CD4-positive, alpha-beta memory T cell (primary cell): ENCODE data around the gene NR3C1. TPM values are rescaled to one million over a fixed set of nuclear protein-coding genes. Genes with fewer than 3 reads are reported as not detected.

Experiments
- CTCF ChIA-PET: fragments of 350-600 bp; sonication (Branson Sonifier 250); formaldehyde crosslinking; loops from one replicate; lab custom pipeline; 2021; ENCODE audit warnings: inconsistent platforms; ENCODE audit not compliant: partially characterized antibody; lab: Charles Lee
- POLR2A ChIA-PET: fragments of 350-600 bp; sonication (Branson Sonifier 250); formaldehyde crosslinking; loops from one replicate; lab custom pipeline; 2021; ENCODE audit not compliant: partially characterized antibody; lab: Charles Lee
- DNase-seq, 5 donors: peaks; one replicate each; pipeline versions ENCODE4 v3.0.0 to v3.0.0-alpha.2; 2020 to 2022; ENCODE audit warnings: mixed read lengths in 1 of 5
- H3K27ac ChIP-seq: one replicate; pipeline ENCODE4 v1.7.0; 2013; ENCODE audit warnings: low read depth, low read length
- H3K27me3 ChIP-seq: 2 replicates; pipeline ENCODE4 v1.7.0; 2013; ENCODE audit warnings: mild to moderate bottlenecking, low read length, moderate library complexity; ENCODE audit not compliant: insufficient read depth
- H3K36me3 ChIP-seq: 2 replicates; pipeline ENCODE4 v1.7.0; 2013; ENCODE audit warnings: mild to moderate bottlenecking, low read length, moderate library complexity; ENCODE audit not compliant: insufficient read depth
- H3K4me1 ChIP-seq: 2 replicates; pipeline ENCODE4 v1.7.0; 2013; ENCODE audit warnings: mild to moderate bottlenecking, low read length, moderate library complexity; ENCODE audit not compliant: insufficient read depth
- H3K4me3 ChIP-seq, 2 donors: one replicate each; pipeline ENCODE4 v1.7.0; 2013; ENCODE audit warnings: low read length in 2 of 2, mild to moderate bottlenecking in 1 of 2
- H3K9me3 ChIP-seq, 2 donors: one replicate each; pipeline ENCODE4 v1.7.0; 2013; ENCODE audit warnings: low read length in 2 of 2, control low read depth in 1 of 2; ENCODE audit not compliant: control insufficient read depth in 1 of 2
- H3K27ac Mint-ChIP-seq, 7 donors: one replicate each; pipeline ENCODE4 v1.8.0; 2020 to 2021; ENCODE audit warnings: mixed read lengths in 7 of 7, mild to moderate bottlenecking in 6 of 7, inconsistent platforms in 3 of 7, moderate library complexity in 3 of 7
- H3K27me3 Mint-ChIP-seq, 2 donors: one replicate each; pipeline ENCODE4 v1.8.0; 2020 to 2021; ENCODE audit warnings: mixed read lengths in 2 of 2
- H3K36me3 Mint-ChIP-seq, 2 donors: one replicate each; pipeline ENCODE4 v1.8.0; 2020 to 2021; ENCODE audit warnings: mixed read lengths in 2 of 2, inconsistent platforms in 1 of 2, mild to moderate bottlenecking in 1 of 2
- H3K4me1 Mint-ChIP-seq, 4 donors: one replicate each; pipeline ENCODE4 v1.8.0; 2020 to 2021; ENCODE audit warnings: mixed read lengths in 4 of 4, mild to moderate bottlenecking in 1 of 4
- H3K4me3 Mint-ChIP-seq, 8 donors: one replicate each; pipeline ENCODE4 v1.8.0; 2020 to 2021; ENCODE audit warnings: mixed read lengths in 8 of 8, mild to moderate bottlenecking in 7 of 8, moderate library complexity in 6 of 8, inconsistent platforms in 3 of 8
- H3K9me3 Mint-ChIP-seq, 8 donors: one replicate each; pipeline ENCODE4 v1.8.0; 2020 to 2021; ENCODE audit warnings: mixed read lengths in 8 of 8, mild to moderate bottlenecking in 5 of 8, inconsistent platforms in 3 of 8, moderate library complexity in 1 of 8
- intact Hi-C: fragments of 100-400 bp; cut with micrococcal nuclease; formaldehyde crosslinking; loops from one replicate; pipeline ENCODE4 v1.15.1; 2023
- polyA plus RNA-seq, 2 donors: library from polyadenylated mRNA; unstranded; fragments of 300-500 nt; fragmentation: Illumina TruSeq; gene quantifications; one replicate each; pipeline ENCODE4 v1.2.3, GENCODE V29; 2021
- total RNA-seq, 2 experiments: library from RNA; stranded (reverse); gene quantifications; one replicate each; pipeline ENCODE4 v1.2.3, GENCODE V29; 2021

The NR3C1 gene
- total and polyA plus RNA-seq, 4 experiments from 2014 or later: 92.0 to 164 (median 143) TPM

DNA sequence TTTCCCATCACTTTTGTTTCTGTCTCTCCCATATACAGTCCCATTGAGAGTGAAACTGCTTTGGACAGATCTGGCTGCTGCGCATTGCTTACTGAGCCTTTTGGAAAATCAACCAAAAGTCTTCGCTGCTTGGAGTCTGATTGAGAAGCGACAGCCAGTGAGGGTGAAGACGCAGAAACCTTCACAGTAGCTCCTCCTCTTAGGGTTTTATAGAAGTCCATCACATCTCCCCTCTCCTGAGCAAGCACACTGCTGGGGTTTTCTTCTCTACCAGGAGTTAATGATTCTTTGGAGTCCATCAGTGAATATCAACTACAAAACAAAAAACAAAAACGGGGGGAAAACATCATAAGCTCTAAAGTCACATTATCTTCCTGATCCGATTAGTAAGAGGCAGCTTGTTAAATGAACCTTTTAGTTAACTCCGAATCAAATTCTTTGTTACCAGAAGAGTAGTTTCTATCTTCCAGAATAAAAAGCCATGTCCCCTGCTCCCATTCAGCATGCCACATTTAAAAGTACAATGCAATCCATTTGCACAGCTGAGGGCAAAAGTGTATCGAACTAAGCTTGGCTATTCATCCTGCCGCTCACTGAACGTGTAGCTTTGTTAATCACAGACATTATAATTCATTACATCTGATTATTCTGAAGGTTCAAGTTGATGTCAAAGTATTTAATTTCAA is 2.8 kb downstream of the NR3C1 start:
- H3K27me3 ChIP-seq: no peaks in the 10 kb centered on the region
- H3K9me3 ChIP-seq: no peaks in the 10 kb centered on the region
- Mint-ChIP-seq H3K27me3 (no peaks in the 10 kb centered on the region), H3K27ac (peak overlapping the region; percentile 1 to 92 (median 77)), H3K4me1 (peaks cover 46 to 74% (median 58%) of the 10 kb centered on the region in 4 donors), H3K9me3 (peaks cover 0 to 3% (median 0%) of the 10 kb centered on the region in 8 donors), H3K4me3 (peak overlapping the region; percentile 85 to 97 (median 94)), H3K36me3 (peaks cover 25 to 61% of the 10 kb centered on the region in 2 donors)
- POLR2A ChIA-PET: interaction anchor here (0.6 to 5.1 kb wide), 10 partner anchors 9 to 398 kb away, joined by 3 to 57 read pairs (median 4); no protein-coding TSS in a partner anchor
- no peak overlapping the region for H3K27ac ChIP-seq
- H3K4me1 ChIP-seq: peaks cover 67% of the 10 kb centered on the region
- peaks cover 9% of the 10 kb centered on the region for H3K36me3 ChIP-seq
- CTCF ChIA-PET: interaction anchor here (0.8 to 2.3 kb wide), 4 partner anchors 9 to 398 kb away, joined by 3 to 8 read pairs (median 4); no protein-coding TSS in a partner anchor
- intact Hi-C loops: loop anchor here (1.0 to 5.0 kb wide), 3 partner anchors 7 to 98 kb away; no protein-coding TSS in a partner anchor
- no peak for DNase-seq
- H3K4me3 ChIP-seq: peak overlapping the region in 1 of 2 donors; percentile 69

DNA sequence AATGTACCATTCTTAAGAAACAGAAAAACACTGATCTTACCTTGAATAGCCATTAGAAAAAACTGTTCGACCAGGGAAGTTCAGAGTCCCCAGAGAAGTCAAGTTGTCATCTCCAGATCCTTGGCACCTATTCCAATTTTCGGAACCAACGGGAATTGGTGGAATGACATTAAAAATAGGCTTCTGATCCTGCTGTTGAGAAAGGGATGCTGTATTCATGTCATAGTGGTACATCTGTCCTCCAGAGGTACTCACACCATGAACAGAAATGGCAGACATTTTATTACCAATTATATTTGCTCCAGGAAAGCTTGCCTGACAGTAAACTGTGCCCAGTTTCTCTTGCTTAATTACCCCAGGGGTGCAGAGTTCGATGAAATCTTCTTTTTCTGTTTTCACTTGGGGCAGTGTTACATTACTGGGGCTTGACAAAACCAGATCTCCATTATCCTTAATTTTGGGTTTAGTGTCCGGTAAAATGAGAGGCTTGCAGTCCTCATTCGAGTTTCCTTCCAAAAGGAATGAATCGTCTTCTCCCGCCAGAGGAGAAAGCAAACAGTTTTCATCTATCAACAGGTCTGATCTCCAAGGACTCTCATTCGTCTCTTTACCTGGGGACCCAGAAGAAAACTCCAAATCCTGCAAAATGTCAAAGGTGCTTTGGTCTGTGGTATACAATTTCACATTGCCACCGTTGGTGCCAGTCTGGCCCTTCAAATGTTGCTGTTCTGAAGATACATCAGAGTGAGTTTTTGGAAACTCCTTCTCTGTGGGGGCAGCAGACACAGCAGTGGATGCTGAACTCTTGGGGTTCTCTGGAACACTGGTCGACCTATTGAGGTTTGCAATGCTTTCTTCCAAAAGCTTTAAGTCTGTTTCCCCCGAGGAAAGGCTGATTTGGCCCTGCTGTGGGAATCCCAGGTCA is 3.6 kb downstream of the NR3C1 start:
- DNase-seq: no peak
- Mint-ChIP-seq H3K4me1 (peaks cover 48 to 74% (median 58%) of the 10 kb centered on the region in 4 donors), H3K27me3 (no peaks in the 10 kb centered on the region), H3K36me3 (peaks cover 25 to 58% of the 10 kb centered on the region in 2 donors), H3K9me3 (peaks cover 0 to 1% (median 0%) of the 10 kb centered on the region in 8 donors), H3K27ac (peak overlapping the region in 6 of 7 donors; percentile 5 to 89 (median 71)), H3K4me3 (peak overlapping the region; percentile 76 to 96 (median 92))
- Histone ChIP-seq H3K27me3 (no peaks in the 10 kb centered on the region), H3K9me3 (no peaks in the 10 kb centered on the region), H3K36me3 (peaks cover 9% of the 10 kb centered on the region), H3K4me1 (peaks cover 72% of the 10 kb centered on the region), H3K27ac (no peak overlapping the region), H3K4me3 (peak overlapping the region; percentile 7 to 69)
- CTCF ChIA-PET: interaction anchor here (1.0 to 2.3 kb wide), 3 partner anchors 14 to 397 kb away, joined by 3 to 8 read pairs (median 5); no protein-coding TSS in a partner anchor
- intact Hi-C loops: loop anchor here (2.0 to 5.0 kb wide), 2 partner anchors 13 to 98 kb away; no protein-coding TSS in a partner anchor
- POLR2A ChIA-PET: interaction anchor here (0.6 to 2.0 kb wide), 8 partner anchors 10 to 792 kb away, joined by 3 to 14 read pairs (median 4); no protein-coding TSS in a partner anchor

DNA sequence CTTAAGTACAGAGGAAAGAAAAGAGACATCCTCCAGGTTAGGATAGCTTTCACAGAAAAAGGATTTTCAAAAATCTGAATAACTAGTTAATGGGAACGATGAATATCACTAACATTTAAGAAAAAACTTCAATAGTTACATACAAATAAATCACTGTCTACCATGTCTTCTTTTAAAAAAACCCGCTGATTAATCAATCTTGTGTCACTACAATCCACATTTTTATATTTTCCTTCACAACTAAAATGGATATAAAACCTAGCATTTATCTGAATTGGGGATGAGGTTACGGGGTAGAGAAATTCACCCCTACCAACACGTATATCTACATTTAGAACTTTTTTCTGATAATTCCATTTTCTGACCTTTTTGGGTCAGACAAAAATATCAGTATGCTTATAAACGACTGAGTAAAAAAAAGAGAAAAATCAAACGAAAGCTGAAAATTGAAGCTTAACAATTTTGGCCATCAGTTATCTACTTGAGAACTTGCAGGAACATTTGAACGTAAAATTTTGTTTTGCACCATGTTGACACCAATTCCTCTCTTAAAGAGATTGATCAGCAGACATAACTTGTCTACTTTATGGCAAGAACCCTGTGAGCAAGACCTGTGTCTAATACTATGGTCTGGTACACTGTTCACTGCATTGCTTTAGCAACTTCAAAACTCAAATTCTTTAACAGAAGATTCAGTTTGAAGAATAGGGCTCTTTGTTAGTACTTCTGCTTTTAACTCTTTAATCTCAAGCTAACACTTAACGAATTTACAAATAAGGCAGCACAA is 4.8 kb downstream of the NR3C1 start:
- Histone ChIP-seq H3K36me3 (peaks cover 9% of the 10 kb centered on the region), H3K27me3 (no peaks in the 10 kb centered on the region), H3K27ac (no peak overlapping the region), H3K4me3 (peak overlapping the region; percentile 4 to 69), H3K4me1 (peaks cover 85% of the 10 kb centered on the region), H3K9me3 (no peaks in the 10 kb centered on the region)
- peak overlapping the region in 5 of 7 donors; percentile 7 to 70 (median 47) for H3K27ac Mint-ChIP-seq
- H3K9me3 Mint-ChIP-seq: no peaks in the 10 kb centered on the region
- H3K4me3 Mint-ChIP-seq: peak overlapping the region; percentile 76 to 96 (median 92)
- POLR2A ChIA-PET: interaction anchor here (0.6 to 1.3 kb wide), 6 partner anchors 36 to 793 kb away, joined by 3 to 4 read pairs (median 3); no protein-coding TSS in a partner anchor
- H3K27me3 Mint-ChIP-seq: no peaks in the 10 kb centered on the region
- peaks cover 51 to 82% (median 67%) of the 10 kb centered on the region in 4 donors for H3K4me1 Mint-ChIP-seq
- H3K36me3 Mint-ChIP-seq: peaks cover 25 to 57% of the 10 kb centered on the region in 2 donors
- intact Hi-C loops: no loop called here
- no peak for DNase-seq
- CTCF ChIA-PET: interaction anchor here (0.8 kb wide), 1 partner anchor 426 kb away, joined by 4 read pairs; no protein-coding TSS in a partner anchor

DNA sequence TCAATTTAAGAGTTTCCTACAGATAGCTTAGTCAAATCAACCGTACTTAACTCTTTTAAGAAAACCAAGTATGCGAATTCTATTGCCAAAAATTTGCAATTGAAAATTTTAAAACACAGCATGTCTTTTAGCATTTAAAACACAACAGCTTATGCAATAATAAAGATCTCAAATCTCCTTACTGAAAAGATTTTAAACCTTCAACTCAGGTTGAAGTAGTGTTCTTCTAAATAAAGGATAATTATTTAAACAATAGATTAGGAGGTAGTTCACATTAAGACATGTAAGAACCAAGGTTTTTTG is 5.5 kb downstream of the NR3C1 start:
- Histone ChIP-seq H3K36me3 (peaks cover 9% of the 10 kb centered on the region), H3K4me3 (peak overlapping the region; percentile 4 to 9), H3K27ac (no peak overlapping the region), H3K4me1 (peaks cover 91% of the 10 kb centered on the region), H3K27me3 (no peaks in the 10 kb centered on the region), H3K9me3 (no peaks in the 10 kb centered on the region)
- H3K4me1 Mint-ChIP-seq: peaks cover 54 to 88% (median 68%) of the 10 kb centered on the region in 4 donors
- H3K9me3 Mint-ChIP-seq: no peaks in the 10 kb centered on the region
- no peaks in the 10 kb centered on the region for H3K27me3 Mint-ChIP-seq
- H3K27ac Mint-ChIP-seq: peak overlapping the region in 1 of 7 donors; percentile 6
- intact Hi-C loops: no loop called here
- ChIA-PET POLR2A (interaction anchor here (0.6 to 1.3 kb wide), 3 partner anchors 48 to 105 kb away, joined by 3 read pairs; no protein-coding TSS in a partner anchor), CTCF (interaction anchor here (0.7 to 0.8 kb wide), 2 partner anchors 32 to 427 kb away, joined by 3 to 4 read pairs; no protein-coding TSS in a partner anchor)
- DNase-seq: no peak
- H3K4me3 Mint-ChIP-seq: peak overlapping the region; percentile 76 to 96 (median 92)
- peaks cover 25 to 57% of the 10 kb centered on the region in 2 donors for H3K36me3 Mint-ChIP-seq

DNA sequence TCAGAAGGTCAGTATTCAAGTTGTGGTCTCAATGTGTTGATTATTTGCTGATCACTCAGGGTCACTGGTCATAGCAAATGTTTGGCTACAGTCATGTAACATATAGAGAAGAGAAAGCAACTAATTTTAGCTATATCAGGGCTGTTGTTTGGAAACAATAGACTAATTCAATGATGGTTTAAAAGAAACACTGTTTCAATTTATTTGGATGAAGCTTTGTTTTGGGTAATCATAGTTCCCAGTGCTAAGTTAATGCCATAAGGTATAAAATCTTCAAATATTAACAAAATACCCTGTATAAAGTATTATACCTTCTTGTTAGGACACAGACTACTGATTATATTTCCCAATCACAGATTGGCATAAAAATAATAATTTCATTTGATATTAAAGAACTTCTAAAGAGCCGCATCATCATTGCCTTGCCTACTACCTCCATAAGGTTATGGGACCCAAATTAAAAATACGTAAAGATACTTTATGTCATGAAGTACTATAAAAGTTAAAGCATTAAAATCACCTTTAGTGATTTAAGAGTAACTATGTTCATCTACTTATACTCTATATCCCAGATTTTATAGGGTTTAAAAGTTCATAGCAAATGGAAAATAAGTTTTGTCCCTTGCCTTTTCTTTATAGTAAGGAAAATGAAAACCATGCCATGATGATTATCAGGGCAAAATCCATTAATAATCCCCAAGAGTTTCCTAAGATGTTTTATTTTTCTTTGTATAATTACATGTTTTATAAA is 6.0 kb downstream of the NR3C1 start:
- Mint-ChIP-seq H3K4me3 (peak overlapping the region; percentile 72 to 95 (median 92)), H3K27ac (peak overlapping the region in 2 of 7 donors; percentile 6 to 59), H3K9me3 (no peaks in the 10 kb centered on the region), H3K27me3 (no peaks in the 10 kb centered on the region), H3K4me1 (peaks cover 57 to 94% (median 73%) of the 10 kb centered on the region in 4 donors), H3K36me3 (peaks cover 25 to 57% of the 10 kb centered on the region in 2 donors)
- Histone ChIP-seq H3K4me3 (peak overlapping the region; percentile 7 to 21), H3K36me3 (peaks cover 9% of the 10 kb centered on the region), H3K9me3 (no peaks in the 10 kb centered on the region), H3K4me1 (peaks cover 96% of the 10 kb centered on the region), H3K27me3 (no peaks in the 10 kb centered on the region), H3K27ac (no peak overlapping the region)
- ChIA-PET CTCF (interaction anchor here (0.7 to 0.9 kb wide), 2 partner anchors 32 to 389 kb away, joined by 3 read pairs; no protein-coding TSS in a partner anchor), POLR2A (interaction anchor here (1.3 kb wide), 1 partner anchor 105 kb away, joined by 3 read pairs; no protein-coding TSS in a partner anchor)
- intact Hi-C loops: no loop called here
- no peak for DNase-seq
